HG03457 (cell line): ENCODE measurements around the gene MAP4K2.
"Not testable (repeated sequence)": the region's sequence is repeated elsewhere in the genome, so short reads cannot be mapped to it uniquely, and the experiment has no call there.

Experiments used
- ATAC-seq: cut with Tn5 transposase; IDR thresholded peaks from one replicate; pipeline ENCODE4 v1.9.1; 2021; ENCODE audit warnings: moderate number of reproducible peaks; ENCODE audit not compliant: unreplicated experiment

MAP4K2 gene

DNA sequence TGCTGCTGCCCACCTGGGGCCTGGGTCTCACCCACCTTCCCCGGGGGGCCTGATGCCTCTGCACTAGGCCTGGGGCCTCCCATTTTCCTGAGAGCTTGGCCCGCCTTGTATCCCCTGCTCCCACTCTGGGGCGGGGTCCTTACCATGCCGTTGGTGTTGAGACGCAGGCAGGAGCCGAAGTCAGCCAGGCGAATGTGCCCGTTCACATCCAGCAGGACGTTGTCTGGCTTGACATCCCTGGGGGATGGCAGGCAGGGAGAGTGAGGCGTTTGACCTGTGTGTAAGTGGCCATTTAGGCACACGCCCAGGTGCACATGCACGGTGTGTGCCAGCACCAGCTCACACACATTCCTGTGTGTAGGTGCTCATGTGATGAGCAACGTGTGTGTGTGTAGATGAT, 36.3 kb upstream of the MAP4K2 start:
- no peak for ATAC-seq

DNA sequence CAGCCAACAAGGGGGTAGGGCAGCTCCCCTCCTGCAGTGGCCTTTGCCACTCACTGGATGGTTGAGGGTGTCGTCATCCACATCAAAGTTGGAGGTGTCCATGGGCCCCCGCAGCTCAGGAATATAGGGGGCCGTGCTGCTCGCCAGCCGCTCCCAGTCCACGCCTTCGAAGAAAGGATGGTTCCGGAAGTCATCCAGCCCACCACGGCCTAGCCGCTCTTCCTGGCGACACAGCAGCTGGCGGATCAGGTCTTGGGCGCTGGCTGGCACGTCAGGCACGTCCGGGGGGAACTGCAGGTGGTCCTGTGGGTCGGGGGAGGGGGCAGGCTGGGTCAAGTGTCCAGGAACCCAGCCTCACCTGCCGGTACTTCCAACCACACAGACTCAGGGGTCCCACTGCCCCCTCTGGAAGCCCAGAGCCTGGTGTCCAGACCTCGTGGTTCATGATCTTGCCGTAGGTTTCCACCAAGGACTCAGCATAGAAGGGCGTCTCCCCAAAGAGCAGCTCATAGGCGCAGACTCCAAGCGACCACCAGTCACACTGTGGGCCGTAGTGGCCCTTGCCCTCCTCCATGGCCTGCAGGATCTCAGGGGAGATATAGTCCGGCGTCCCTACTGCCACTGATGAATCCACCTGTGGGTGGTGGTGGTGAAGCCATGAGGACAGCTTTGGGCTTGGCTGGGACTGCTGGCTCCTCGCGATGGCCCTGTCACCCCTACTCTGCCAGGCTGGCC, 35.8 kb upstream of the MAP4K2 start:
- ATAC-seq: no peak

DNA sequence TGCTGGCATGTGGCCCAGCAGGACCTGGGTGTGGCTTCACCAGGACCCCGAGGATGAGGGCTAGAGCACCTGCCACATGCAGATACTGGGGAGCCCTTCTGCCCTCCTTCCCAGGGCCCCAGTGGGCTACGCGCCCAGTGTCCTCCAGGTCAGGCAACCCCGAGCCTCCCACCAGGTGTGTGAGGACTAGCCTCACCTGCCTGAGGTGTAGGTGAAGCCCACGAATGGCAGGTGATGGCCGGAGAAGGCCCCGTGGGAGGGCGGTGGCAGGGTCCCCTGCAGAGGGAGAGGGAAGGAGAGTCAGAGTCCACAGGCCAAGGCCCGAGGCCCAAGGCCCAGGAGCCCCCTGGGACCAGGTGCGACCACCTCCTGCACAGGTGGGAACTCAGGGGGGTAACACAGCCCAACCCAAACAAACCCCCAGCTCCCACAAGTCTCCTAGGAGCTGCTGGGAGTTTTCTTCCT, 34.9 kb upstream of the MAP4K2 start:
- ATAC-seq: no peak

DNA sequence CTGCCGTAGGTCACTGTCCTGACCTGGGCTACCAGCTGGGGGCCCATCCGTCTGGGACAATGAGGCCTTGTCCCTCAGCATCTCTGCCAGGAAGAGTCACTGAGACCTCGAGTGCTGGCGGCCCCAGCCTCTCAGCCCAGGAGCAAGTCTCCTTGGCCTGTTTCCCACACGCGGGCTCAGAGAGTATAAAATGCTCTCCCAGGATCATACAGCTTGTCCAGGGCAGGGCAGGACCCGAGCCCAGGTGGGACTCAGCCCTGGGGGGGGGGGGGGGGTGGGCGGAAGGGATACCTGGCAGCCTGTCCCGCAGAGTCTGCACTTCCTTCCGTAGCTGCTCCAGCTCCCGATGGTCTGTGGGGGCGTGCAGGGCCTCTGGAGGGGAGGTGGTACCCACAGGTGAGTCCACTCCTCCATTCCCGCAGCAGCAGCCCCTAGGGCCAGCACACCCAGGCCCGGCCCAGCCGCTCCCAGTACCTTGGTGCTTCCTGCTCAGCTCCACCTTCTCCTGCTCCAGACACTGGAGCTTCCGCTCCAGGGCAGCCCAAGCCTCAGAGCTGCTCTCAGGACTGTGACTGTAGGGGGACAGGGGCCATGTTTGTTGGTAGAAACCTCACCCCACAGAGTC, 33.5 kb upstream of the MAP4K2 start:
- ATAC-seq: no peak

DNA sequence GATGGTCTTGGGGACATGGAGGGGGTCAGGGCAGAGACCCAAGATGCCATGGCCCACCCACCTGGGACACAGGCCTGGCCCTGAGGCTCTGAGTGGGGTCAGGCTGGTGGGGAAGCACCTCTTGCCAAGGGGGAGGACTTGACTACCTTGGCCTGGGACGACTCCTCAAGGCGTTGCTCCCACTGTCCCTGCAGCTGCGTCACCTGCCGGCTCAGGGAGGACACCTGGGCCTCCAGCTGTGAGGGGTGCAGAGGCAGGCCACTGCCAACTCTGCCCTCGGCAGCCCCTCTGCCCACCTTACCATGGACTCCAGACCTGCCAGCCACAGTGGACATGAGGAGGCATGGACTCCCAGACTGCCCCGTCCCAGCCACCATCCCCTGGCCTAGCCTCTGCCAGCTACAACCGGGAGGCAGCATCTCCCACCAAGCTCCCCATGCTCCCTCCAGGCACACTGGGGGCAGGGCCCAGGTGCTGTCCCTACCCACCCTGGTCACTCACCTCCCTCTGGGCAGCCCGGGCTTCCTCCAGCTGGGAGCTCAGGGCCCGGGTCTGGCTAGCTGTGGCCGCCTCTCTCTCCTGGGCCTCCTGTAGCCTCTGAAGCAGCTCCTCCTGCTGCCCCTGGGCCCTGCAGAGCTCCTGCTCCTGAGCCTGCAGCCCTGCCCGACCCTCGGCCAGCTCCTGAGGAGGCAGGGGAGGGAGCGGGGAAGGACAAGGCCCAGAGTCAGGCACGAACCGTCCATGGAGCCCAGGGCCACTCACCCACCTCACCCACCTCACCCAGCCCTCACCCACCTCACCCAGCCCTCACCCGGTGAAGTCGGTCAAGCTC, 32.8 kb upstream of the MAP4K2 start:
- ATAC-seq: no peak

DNA sequence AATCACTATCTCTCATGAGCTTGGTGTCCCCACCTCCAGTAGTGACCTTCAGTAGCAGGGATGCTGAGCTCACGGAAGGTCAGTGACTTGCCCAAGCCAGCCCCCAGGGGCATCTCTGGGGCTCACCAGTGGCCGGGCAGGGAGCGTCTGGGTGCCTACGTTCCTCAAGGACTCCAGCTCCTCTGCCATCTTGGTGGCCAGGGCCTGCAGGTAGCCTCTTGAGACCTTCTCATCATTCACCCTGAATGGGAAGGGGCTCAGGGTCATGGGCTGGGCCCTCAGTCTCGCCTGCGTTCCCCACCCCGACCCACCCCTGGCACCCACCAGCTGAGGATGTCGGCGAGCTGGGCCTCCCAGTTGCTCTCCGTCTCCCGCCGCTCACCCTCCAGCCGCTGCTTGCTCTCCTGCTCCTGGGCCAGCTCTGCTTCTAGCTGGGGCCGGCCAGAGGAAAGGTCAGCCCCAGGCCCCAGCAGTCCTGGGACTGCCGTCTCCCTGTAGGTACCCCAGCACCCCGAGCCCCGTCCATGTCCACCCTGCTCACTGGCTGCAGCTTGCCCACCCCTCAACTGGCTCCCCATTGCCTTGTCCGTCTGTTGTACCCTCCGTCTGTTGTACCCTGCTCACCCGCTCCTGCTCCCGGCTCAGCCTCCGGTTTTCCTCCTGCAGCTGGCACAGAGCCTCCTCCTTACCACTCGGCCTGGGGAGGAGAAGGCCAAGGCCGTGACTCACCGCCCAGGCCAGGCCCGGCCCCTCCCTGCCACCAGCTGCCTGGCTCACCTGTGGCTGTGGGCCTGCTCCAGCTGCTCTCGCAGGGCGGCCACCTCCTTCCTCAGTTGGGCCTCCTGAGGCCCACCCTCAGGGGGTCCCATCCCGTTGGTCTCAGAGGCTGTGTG, 32.0 kb upstream of the MAP4K2 start:
- no peak for ATAC-seq

DNA sequence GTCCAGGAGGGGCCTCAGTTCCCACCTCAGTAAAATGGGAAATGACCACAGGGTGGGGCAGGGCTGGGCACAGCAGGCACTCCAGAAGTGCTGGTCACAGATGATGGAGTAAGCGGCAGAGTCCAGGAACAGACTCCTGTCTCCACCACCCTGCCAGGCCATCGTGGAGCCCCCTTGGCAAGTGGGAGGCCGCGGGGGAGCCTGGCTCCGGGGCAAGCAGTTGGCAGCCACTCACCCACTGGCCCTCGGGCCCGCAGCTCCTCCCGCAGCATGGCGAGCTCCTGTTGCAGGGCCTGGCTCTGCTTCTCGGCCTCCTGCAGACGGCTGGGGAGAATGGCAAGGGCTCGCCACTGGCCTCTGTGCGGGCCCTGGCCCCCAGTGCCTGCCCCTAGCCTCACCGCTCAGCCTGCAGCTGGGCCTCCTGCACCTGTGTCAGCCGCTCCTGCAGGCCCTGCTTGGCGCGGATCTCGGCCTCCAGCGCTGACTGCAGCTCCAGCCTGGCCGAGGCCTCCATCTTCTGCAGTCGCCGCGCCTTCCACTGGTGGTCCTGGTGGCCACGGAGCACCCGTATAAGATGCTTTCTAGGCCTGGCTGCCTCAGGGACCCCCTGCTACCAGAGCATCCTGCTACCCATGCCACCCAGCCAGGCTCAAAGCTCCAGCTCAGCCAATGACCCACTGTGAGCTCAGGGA, 31.2 kb upstream of the MAP4K2 start:
- no peak for ATAC-seq

DNA sequence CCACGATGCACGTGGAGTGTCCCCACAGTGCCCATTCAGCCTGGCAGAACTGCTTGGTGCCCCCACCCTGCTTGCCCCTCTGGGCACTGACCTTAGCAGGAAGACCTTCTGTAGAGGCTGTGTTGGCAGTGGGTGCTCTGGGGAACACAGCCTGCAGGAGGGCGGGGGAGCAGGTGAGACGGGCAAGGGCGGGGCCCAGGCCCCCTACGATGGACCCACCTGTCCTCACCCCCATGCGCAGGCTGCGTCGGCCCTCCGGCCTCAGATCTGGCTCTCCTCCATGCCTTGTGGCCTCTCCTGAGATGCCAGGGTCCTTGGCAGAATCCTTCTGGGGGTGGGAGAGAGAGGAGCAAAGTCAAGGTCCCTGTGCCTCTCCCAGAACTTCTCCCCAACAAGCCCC, 30.5 kb upstream of the MAP4K2 start:
- no peak for ATAC-seq

DNA sequence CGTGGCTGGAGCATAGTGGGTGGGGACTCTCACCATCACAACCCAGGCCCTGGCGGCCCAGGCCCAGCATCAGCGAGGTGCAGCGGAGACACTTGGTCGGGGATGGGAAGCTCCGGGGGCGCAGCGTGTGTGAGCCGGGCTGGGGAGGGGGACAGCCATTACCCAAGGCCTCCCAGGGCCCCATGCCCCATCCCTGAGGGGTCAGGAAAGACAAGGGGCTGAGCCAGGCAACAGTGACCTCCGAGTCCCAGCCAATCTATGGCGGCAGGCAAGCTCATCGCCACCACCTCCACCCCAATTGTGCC, 30.1 kb upstream of the MAP4K2 start:
- no peak for ATAC-seq

DNA sequence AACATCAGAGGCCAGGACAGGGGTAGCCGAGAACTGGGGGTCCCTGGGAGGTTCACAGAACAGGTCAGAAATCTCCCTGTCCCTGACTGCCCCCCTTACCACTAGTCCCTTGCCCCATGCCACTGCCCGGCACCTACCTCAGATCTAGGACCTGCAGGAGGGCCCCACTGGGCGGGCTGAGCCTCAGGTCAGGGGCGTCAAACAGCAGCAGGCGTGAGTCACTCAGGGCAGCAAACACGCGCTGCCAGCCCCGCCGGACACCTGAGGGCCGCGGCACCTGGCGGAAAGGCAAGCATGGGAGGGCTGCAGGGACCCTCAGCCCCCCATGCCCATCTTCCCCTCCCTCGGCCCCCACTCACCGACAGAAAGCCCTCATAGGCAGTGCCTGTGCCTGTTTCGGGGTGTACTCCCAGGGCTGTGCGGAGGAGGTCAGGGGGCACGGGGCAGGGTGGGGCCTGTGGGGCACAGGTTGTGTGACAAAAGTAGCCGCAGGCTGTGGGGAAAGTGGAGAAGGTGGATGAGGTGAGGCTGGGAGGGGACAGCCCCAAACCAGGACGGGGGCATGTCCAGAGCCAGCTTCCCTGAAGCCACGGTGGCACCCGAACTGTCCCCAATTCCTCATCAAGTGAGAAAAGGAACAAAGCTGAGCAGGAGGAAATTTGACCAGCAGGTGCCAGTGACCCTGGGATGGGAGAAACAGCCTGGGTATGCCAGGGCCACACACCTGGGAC, 29.6 kb upstream of the MAP4K2 start:
- no peak for ATAC-seq

DNA sequence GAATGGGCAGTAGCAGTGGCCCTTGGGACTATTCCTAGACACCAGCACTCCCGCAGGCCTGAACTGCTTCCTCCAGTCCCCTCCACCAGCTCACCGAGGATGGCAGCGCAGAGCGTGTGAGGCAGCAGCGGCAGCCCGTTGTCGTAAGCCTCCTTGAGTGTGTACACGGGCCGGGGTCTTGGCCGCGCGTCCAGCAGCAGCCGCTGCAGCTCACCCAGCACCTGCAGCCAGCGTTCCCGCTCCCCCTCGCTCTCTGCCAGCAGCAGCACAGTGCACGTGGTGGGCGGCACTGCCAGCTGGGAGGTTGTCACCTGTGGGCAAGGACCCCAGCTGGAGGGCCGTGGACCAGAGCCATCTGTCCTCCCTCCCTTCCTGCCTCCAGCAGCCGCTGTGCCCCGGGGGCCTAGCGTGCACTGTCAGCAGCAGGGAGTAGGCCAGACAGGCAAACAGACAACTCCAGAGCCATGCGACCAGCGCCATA, 28.4 kb upstream of the MAP4K2 start:
- no peak for ATAC-seq

DNA sequence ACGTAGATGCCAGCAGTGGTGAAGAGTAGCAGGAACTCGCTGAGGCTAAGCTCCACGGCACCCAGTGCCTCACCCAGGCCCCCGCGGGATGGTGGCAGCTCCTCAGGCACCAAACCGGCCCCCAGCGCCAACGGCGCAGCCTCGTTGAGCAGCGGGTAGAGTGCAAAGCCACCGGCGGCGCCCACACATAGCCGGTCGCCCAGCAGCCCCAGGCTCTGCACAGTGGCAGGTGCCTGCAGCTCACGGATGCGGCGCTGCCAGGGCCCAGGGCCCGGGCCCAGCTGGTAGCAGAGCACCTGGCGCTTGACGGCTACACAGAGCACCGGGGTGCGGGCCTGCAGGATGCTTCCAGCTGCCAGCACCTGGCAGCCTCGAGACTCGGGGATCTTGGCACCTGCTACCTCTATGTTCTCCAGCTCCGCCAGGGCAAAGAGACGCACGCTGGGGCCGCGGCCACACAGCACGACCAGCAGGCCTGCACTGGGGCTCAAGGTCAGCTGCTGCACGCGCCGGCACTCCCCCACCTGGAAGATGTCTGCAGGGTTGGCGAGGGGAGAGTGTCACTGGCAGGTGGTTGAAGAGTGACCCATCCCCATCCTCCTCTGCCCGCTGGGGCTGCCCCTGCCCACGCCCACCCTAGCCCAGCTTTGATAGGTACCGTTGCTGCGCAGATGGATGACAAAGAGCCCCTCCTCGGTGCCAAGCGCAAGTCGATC, 26.7 kb upstream of the MAP4K2 start:
- ATAC-seq: no peak

DNA sequence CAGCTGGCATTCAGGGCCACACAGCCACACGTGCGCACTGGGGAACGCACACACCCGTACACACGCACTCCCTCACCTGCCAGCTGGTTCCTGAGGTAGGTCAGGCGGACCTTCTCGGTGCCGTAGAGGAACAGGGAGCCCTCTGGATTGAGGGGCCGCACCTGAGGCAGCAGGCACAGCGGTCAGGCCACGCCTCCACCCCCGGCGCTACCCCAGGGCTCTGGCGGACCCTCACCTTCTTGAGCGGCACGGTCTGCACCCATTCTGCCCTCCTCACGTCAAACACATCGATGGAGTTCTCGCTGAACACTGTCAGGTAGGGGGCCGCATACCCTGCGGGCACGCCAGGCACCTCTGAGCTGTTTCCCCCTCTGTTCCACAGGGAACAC, 24.4 kb upstream of the MAP4K2 start:
- no peak for ATAC-seq

DNA sequence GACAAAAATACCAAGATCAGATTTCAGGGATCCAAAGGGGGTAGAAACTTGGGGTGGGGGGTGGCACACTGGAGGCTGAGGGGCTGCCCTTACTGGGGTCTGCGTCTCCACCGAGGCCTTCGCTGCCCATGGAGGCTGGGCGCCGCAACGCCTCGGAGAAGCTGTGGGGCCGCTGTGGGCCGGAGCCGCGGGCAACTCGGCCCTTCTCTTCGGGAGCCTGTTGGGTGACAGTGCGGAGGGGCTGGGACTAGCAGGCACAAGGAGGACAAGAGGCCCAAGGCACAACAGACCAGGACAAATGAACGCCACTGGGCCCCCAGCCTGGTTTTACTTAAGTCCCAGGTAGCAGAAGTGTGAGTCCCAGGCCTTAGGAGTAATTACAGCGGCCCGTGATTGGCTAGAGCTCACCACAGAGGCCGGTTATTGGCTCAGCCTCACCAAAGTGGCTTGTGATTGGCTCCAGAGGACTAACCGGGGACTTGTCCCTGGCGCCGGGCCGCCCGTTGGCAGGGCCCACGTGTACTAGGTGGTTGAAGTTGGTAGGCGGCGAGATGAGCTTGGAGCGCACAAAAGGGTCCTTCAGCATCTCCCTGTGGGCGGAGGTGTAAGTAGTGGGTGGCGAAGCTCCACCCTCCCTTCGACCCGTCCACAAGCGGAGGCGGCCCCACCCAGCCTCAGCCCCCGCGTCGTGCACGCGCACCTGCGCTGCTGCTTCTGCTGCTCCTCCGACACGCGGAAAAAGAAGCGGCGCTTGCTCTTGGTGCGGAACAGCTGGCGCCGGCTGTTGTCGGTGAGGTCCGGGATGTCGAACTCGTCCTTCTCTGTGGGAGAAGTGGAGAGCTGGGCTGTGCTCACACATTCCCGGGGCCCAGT, 23.8 kb upstream of the MAP4K2 start:
- ATAC-seq: no peak

DNA sequence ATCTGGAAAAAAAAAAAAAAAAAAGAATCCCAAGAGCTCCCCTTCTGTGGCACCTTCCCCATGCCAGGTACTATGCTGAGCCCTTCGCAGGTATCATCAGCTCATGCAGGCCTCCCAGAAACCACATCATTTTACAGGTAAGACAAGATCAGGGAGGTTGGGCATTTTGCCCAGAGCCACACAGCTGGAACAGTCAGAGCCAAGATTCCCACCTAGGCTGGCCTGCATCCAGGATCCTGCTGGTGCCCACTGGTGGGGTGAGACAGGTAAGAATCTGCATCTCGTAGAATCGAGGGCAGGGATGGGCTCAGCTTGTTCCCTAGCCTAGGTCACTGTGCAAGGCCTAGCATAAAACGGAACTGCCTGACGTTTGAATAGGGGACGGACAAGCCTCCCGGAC, 23.0 kb upstream of the MAP4K2 start:
- ATAC-seq: no peak

DNA sequence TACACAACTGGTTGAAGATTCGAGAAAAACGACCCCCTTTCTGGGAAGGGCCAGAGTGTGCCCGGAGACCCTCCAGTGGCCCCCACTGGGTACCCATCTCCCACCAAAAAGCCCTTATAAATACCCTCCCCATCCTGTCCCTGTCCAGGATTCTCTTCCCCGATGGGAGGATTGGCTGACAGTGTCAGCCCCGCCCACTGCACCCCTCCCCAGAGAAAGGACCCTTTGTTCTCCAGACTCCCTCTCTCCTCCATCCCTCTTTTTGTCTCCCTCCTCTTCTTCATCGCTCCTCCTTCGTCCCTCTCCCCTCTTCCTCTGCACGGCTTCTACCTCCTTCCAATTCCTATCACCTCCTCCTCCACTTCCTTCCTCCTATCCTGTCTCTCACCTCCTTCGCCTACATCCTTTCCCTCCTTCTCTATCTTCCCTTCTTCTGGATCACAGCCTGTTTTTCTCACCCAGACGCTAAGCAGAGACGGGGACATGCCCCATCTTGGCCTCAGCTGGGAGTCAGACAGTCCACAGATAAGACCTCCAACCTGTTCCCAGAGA, 20.6 kb upstream of the MAP4K2 start:
- ATAC-seq: no peak

DNA sequence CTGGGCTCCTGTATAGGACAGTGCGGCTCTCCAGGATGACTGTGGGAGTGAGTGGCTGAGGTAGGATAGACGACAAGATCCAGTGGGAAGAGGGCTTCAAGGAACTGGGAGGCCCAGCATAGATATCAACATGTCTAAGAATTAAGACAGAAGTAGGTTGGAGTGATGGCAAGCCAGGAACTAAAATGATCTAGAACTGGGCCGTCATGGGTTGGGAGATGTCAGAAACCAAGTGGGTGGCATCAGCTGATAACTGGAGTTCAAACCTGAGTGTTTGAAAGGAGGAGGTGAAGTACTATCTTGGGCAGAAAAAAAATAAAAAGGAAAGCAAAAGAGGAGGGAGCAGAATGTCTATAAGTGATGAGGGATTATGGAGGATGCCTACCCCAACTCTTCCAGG, 14.5 kb upstream of the MAP4K2 start:
- ATAC-seq: no peak

DNA sequence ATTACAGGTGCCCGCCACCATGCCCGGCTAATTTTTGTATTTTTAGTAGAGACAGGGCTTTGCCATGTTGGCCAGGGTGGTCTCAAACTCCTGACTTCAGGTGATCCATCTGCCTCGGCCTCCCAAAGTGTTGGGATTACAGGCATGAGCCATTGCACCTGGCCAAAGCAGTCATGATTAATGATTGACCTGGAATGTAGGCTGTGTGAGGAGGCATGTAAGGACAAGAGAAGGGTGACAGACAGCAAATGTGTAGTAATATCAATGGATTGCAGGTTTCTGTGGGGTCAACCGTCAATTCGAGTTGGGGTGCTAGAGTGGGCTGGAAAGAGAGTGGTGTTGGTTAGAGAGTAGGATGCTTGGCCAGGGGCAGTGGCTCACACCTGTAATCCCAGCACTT, 12.4 kb upstream of the MAP4K2 start:
- ATAC-seq: not testable (repeated sequence)
